CD4-positive, alpha-beta T cell treated with Interleukin-17A for 1 hour (primary cell): ENCODE data around the gene ITSN2.
"Not testable (repeated sequence)": the region's sequence is repeated elsewhere in the genome, so short reads cannot be mapped to it uniquely, and the experiment has no call there.

Experiments
- DNase-seq: peaks from one replicate; pipeline ENCODE4 v3.0.0-alpha.2; 2020

ITSN2 gene

DNA sequence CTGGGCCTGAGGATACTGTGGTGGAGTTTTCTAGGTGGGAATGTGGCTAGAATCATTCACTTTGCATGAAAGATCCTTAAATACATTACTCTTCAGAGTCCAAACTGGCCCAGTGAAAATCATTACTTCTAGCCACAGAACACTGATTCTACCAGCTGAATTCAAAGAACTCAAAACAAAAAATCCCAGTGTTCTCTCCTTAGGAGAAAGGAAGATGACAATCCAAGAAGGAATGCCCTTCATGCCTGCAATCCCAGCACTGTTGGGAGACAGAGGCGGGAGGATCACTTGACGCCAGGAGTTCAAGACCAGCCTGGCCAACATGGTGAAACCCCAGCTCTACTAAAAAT, 150.3 kb downstream of the ITSN2 start:
- no peak for DNase-seq

DNA sequence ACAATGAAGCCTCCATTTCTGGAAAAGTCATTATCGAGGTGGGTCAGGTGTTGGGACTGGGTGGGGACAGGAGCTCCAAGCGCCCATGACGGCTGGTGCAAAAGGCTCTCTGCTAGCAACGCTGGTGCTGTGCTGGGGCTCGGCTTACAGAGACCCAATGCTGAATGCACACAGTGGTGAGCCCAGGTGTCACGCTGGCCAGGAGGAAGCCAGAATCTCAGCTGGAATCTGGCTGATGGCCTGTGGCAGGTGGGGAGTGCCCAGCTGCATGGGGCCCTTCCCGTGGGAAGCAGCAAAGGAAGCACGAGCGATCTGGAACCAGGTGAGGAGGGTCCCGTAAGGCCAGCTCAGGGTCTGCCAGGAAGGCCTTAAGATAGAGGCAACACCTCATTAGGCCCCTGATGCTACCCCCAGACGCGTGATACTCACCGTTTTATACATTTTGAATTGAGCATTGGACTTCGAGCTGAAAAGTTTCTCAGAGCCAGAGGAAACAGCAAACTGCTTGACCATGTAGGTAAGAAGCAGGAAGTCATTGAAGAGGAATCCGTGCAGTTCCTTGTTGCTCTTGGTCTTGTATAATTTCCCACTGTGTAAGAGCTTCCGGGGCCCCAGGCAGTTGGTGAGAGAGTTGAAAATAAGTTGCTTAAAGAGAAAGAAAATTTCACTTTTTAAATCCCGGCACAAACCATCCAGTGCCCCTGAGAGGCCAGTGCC, 150.8 kb downstream of the ITSN2 start:
- no peak for DNase-seq

- no peak for DNase-seq
These were observed 151.8 kb downstream of the ITSN2 start for GRCh38 chr2:24208490-24208889.

GRCh38 chr2:24207359-24207758, 153.0 kb downstream of the ITSN2 start:
- DNase-seq = no peak

GRCh38 chr2:24206714-24207113, 153.6 kb downstream of the ITSN2 start:
- DNase-seq = no peak

DNA sequence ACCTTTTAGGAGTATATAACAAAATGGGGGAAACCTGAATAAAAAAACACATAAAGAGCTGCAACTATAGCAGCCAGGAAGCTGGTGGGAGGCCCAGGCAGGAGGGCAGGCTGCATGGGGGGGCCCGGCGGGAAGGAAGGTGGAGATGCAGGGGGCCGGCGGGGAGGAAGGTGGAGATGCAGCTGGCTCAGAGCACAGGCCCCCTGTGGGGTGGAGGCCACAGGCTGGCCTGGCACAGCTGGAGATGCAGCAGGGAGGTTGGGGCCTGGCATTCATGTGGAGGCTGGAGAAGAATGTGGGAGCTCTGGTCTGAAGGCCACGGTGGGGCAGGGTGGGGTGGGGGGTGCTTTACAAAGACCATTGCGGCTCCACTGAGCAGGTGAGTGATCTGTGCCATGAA, 154.1 kb downstream of the ITSN2 start:
- no peak for DNase-seq

- DNase-seq = no peak
These were observed 155.2 kb downstream of the ITSN2 start for GRCh38 chr2:24205131-24205530.

DNA sequence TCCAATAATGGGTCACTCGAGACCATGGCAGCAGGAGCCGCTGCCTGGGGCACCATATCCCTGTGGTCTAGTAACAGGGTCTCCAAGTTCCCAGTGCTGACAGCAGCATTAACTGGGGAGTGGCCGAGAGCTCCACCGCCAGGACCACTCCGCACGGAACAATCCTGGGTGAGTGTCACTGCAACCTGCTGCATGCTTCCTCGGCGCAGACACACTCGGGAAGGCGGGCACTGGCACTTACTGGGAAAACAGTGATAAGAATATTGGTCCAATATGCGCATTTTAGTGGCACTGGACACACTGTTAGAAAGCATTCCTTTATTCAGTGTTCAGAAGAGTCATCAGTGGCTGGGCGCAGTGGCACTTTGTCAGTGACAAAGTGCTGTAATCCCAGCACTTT, 155.8 kb downstream of the ITSN2 start:
- DNase-seq = no peak

DNA sequence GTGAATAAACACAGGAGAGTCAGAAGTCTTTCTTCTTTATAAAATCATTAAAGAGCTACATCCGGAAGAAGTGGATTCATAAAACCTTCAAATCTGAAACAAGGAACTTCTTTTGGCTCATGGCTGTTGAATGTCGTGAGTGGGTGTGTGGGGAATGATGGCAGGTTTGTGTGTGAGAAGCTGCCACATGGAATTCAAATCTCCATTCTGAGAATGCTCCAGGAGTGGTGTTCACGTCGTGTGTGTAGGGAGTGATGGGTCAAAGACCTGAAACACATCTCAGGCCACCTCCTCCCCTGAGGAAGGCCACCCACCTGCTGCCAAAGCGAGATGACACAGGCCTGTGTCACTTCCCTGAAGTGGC, 156.6 kb downstream of the ITSN2 start:
- no peak for DNase-seq

DNA sequence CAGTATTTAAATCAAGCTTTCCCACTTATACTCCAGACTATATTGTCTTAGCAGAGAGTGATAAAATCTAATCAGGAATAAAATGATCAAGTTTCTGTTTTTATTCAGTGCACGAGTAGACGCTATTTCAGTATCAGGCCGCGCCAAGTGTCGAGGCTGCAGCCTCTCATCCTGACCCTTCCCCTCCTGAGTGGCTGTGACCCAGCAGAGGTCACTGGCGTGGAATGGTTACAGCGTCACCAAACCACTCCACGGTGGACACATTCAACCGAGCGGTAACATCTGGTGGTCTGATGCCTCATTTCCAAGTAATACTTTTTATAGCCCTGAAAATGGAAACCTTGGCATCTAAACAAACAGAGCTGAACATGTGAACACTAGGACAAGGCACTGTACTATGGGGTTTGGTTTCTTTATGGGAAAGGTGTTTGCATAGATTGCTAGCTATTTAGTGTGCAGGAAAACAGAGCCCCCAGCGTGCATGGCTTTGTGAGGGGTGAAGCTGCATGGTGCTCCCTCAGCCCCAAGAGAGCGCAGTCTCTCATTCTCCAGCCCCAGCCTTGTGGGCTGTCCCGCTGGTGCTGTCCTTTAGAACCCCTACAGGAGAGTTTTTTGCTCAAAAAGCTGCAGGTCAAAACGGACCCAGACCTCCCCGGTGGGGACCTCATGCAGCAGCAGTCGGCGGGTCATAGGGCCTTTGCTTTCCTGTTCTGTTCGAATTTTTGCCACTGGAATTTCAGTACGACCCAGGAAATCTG, 157.1 kb downstream of the ITSN2 start:
- no peak for DNase-seq

- no peak for DNase-seq
These were observed 159.5 kb downstream of the ITSN2 start for GRCh38 chr2:24200799-24201198.

- no peak for DNase-seq
These were observed 160.3 kb downstream of the ITSN2 start for GRCh38 chr2:24199968-24200590.

DNA sequence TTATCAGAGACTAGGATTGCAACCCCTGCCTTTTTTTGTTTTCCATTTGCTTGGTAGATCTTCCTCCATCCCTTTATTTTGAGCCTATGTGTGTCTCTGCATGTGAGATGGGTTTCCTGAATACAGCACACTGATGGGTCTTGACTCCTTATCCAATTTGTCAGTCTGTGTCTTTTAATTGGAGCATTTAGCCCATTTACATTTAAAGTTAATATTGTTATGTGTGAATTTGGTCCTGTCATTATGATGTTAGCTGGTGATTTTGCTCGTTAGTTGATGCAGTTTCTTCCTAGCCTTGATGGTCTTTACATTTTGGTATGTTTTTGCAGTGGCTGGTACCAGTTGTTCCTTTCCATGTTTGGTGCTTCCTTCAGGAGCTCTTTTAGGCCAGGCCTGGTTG, 163.1 kb downstream of the ITSN2 start:
- not testable (repeated sequence) for DNase-seq

GRCh38 chr2:24191848-24192247, 168.5 kb downstream of the ITSN2 start:
- DNase-seq = no peak

GRCh38 chr2:24191156-24191555, 169.2 kb downstream of the ITSN2 start:
- DNase-seq = no peak

- no peak for DNase-seq
These were observed 169.8 kb downstream of the ITSN2 start for GRCh38 chr2:24190503-24190902.

DNA sequence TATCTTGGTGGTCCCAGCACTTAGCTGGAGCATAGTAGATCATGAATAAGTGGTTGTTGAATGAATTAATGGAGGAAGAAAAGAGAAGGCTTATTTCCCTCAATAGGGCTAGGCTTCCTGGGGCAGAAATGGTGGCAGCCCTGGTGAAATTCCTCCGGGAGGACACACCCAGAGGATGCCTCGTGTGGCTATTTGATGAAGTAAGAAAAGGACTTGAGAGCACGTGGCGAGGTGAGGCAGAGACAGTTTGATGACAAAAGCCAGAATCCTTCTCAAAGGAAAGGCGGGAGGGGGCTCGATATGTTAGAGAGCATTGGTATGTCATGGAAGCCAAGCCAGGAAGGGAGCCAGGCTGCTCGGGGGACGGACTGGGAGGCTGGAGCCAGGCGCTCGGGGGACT, 170.8 kb downstream of the ITSN2 start:
- DNase-seq = no peak

GRCh38 chr2:24183366-24184069, 176.8 kb downstream of the ITSN2 start:
- DNase-seq = no peak

DNA sequence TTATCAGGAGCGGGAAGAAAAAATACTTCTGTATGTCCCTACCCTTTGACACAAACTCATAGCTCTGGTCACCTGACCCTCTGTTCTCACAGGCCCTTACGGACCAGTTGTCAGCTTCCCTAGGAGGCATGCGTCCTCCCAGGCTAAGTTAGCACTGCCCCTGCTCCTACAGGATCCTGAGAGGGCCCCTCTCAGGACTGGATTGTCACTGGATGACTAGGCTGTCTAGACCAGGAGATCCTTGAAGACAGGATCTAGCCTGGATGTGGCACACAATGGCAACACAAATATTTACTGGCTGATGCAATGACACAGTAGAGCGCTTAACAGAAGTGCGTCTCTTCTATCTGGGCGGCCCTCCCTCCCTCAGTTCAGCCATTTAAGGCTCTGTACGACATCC, 177.8 kb downstream of the ITSN2 start:
- no peak for DNase-seq

DNA sequence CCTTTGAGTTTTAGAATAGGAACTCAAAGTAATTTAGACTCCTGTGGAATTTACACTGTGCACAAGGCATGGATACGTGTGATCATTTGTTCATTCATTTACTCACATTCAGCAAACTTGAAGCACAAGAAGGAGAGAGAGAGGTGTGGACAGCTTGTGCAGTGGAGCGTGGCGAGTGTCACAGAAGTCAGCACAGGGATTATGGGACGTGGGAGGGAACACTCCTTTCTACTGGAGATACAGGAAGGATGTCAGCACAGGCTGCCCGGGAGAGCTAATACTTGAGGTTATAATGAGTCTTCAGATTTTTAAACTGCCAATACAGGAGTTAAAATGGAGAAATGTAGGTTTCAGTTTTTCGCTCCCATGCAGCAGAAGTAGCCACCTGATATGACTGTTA, 178.5 kb downstream of the ITSN2 start:
- DNase-seq = no peak

GRCh38 chr2:24179683-24180082, 180.7 kb downstream of the ITSN2 start:
- no peak for DNase-seq

GRCh38 chr2:24176326-24176725, 184.0 kb downstream of the ITSN2 start:
- DNase-seq = no peak

DNA sequence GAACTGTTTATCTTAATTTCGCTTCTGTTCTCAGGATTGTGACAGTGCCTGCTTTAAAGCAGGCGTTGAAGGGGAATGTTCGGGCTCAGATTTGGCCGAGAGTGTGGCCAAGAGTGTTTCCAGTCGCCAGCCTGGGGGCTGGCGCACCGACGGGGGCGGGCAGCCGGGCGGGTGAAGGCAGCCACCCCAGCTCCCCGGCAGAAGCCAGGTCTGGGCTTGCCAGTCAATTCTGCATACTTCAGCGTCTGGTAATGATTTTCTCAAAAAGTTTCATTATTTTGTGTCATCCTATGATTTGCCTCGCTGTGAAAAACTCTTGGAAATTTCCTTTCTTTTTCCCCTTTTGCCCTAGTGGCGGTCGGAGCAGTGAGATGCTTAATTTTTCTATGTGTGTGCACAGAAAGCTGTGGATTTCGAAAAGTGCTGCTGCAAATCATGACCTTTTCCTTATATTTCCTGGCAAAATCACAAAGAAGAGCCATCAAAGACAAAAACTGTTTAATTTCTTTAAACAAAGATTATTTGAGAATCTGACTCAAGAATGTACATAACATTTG, 184.6 kb downstream of the ITSN2 start:
- DNase-seq = no peak
